CD4-positive, alpha-beta T cell (primary cell): ENCODE results near the gene CMIP. TPM values are rescaled to one million over a fixed set of nuclear protein-coding genes. Genes with fewer than 3 reads are reported as not detected.

Source experiments
- ATAC-seq: fragments of 200-7000 bp; cut with Tn5 transposase; one replicate; pipeline ENCODE4 v1.10.0; 2022; ENCODE audit warnings: mild to moderate bottlenecking; ENCODE audit not compliant: poor library complexity
- CTCF ChIA-PET: fragments of 350-600 bp; sonication (Branson Sonifier 250); formaldehyde crosslinking; loops from one replicate; lab custom pipeline; 2021; ENCODE audit warnings: antibody characterized with exemption, inconsistent platforms; lab: Charles Lee
- POLR2A ChIA-PET: fragments of 350-600 bp; sonication (Branson Sonifier 250); formaldehyde crosslinking; loops from one replicate; lab custom pipeline; 2021; ENCODE audit warnings: antibody characterized with exemption, inconsistent platforms; lab: Charles Lee
- DNase-seq, 14 experiments: peaks; one replicate each; pipeline ENCODE4 v3.0.0-alpha.2; 2013 to 2020; ENCODE audit warnings: mixed read lengths in 2 of 14
- H3K27ac ChIP-seq, 2 donors: one replicate each; pipeline versions ENCODE4 v1.5.1 to v1.7.0; 2013; ENCODE audit warnings: low read length in 2 of 2, low read depth in 1 of 2, mild to moderate bottlenecking in 1 of 2
- H3K27me3 ChIP-seq, 2 experiments: 1 replicate in 1 of 2; 2 replicates in 1 of 2; pipeline versions ENCODE4 v1.6.1 to v1.7.0; 2013; ENCODE audit warnings: low read length in 2 of 2, control low read depth in 1 of 2, mild to moderate bottlenecking in 1 of 2, moderate library complexity in 1 of 2; ENCODE audit not compliant: insufficient read depth in 2 of 2, control insufficient read depth in 1 of 2
- H3K36me3 ChIP-seq: one replicate; pipeline ENCODE4 v1.6.1; 2013; ENCODE audit warnings: low read length, control low read depth; ENCODE audit not compliant: insufficient read depth
- H3K4me1 ChIP-seq: one replicate; pipeline ENCODE4 v1.6.1; 2013; ENCODE audit warnings: low read length, control low read depth; ENCODE audit not compliant: insufficient read depth
- H3K4me3 ChIP-seq: one replicate; pipeline ENCODE4 v1.5.1; 2013; ENCODE audit warnings: mild to moderate bottlenecking, low read length, moderate library complexity
- H3K9me3 ChIP-seq, 2 experiments: 1 replicate in 1 of 2; 2 replicates in 1 of 2; pipeline versions ENCODE4 v1.6.1 to v1.7.0; 2013; ENCODE audit warnings: low read length in 2 of 2, mild to moderate bottlenecking in 2 of 2, control low read depth in 1 of 2, moderate library complexity in 1 of 2; ENCODE audit not compliant: control insufficient read depth in 1 of 2, insufficient read depth in 1 of 2
- H3K27ac Mint-ChIP-seq: one replicate; pipeline ENCODE4 v1.8.0; 2020; ENCODE audit warnings: mixed read lengths
- H3K27me3 Mint-ChIP-seq: one replicate; pipeline ENCODE4 v1.8.0; 2021; ENCODE audit warnings: mixed read lengths
- H3K36me3 Mint-ChIP-seq: one replicate; pipeline ENCODE4 v1.8.0; 2021; ENCODE audit warnings: low read depth, mixed read lengths
- H3K4me1 Mint-ChIP-seq: one replicate; pipeline ENCODE4 v1.8.0; 2021; ENCODE audit warnings: low read depth, mixed read lengths
- H3K4me3 Mint-ChIP-seq: one replicate; pipeline ENCODE4 v1.8.0; 2020; ENCODE audit warnings: mild to moderate bottlenecking, mixed read lengths
- H3K9me3 Mint-ChIP-seq: one replicate; pipeline ENCODE4 v1.8.0; 2020; ENCODE audit warnings: mixed read lengths
- intact Hi-C, 2 experiments: fragments of 100-400 bp; cut with DNase I in 1 of 2; cut with micrococcal nuclease in 1 of 2; formaldehyde crosslinking; loops; one replicate each; pipeline versions ENCODE4 v1.15.1 to v1.9.0; 2023 to 2025; cut with DNase I, micrococcal nuclease
- total RNA-seq, 174 experiments: library from RNA in 2 of 174; stranded (reverse) in 2 of 174; gene quantifications; one replicate each; pipeline ENCODE4 v1.2.3 and lab custom pipeline; 2021 to 2026
- TF ChIP-seq, protein P1 (sequence below): fragments of 200-600 bp; IDR thresholded peaks from one replicate; pipeline ENCODE4 v1.8.0; 2022; ENCODE audit warnings: antibody characterized with exemption, mild to moderate bottlenecking

The CMIP gene
- total RNA-seq, 2 experiments from 2014 or later = 33.5 to 35.3 TPM

DNA sequence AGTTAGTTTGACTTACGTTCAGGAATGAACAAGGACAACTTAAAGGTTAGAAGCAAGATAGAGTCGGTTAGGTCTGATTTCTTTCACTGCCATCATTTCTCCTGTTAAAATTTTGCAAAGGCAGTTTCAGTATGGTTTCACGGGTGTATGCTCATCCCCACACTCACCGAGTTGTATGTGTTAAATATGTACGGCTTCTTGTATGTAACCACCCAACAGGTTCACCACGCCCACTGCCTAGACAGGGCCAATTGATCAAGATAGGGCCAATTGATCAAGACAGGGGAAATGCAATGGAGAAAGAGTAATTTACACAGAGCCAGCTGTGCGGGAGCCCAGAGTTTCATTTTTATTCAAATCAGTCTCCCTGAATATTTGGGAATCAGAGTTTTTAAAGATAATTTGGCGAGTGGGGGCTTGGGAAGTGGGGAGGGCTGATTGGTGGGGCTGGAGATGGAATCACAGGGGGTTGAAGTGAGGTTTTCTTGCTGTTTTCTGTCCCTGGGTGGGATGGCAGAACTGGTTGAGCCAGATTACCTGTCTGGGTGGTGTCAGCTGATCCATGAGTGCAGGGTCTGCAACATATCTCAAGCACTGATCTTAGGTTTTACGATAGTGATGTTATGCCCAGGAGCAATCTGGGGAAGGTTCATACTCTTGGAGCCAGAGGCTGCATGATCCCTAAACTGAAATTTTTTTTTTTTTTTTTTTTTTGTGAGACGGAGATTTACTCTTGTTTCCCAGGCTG lies 272.0 kb downstream of the CMIP start:
- Mint-ChIP-seq H3K9me3 (no peaks in the 10 kb centered on the region), H3K4me1 (peaks cover 51% of the 10 kb centered on the region), H3K27me3 (no peaks in the 10 kb centered on the region), H3K27ac (peak overlapping the region; percentile 83), H3K36me3 (peaks cover 2% of the 10 kb centered on the region), H3K4me3 (peak overlapping the region; percentile 74)
- CTCF ChIA-PET = interaction anchor here (0.9 kb wide), 1 partner anchor 13 kb away, joined by 3 read pairs; no protein-coding TSS in a partner anchor
- TF ChIP-seq, protein P1, sequence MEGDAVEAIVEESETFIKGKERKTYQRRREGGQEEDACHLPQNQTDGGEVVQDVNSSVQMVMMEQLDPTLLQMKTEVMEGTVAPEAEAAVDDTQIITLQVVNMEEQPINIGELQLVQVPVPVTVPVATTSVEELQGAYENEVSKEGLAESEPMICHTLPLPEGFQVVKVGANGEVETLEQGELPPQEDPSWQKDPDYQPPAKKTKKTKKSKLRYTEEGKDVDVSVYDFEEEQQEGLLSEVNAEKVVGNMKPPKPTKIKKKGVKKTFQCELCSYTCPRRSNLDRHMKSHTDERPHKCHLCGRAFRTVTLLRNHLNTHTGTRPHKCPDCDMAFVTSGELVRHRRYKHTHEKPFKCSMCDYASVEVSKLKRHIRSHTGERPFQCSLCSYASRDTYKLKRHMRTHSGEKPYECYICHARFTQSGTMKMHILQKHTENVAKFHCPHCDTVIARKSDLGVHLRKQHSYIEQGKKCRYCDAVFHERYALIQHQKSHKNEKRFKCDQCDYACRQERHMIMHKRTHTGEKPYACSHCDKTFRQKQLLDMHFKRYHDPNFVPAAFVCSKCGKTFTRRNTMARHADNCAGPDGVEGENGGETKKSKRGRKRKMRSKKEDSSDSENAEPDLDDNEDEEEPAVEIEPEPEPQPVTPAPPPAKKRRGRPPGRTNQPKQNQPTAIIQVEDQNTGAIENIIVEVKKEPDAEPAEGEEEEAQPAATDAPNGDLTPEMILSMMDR = no peak
- Histone ChIP-seq H3K27me3 (no peaks in the 10 kb centered on the region), H3K36me3 (no peaks in the 10 kb centered on the region), H3K27ac (peak overlapping the region in 1 of 2 donors; percentile 25), H3K4me3 (peak overlapping the region; percentile 31), H3K9me3 (no peaks in the 10 kb centered on the region), H3K4me1 (peaks cover 54% of the 10 kb centered on the region)
- peak in 4 of 14 experiments; percentile 34 to 69 (median 62) for DNase-seq
- intact Hi-C loops = loop anchor here in 1 of 2 experiments (5.0 kb wide), 1 partner anchor 84 kb away; no protein-coding TSS in a partner anchor
- no peak for ATAC-seq
- POLR2A ChIA-PET = no interaction called here

DNA sequence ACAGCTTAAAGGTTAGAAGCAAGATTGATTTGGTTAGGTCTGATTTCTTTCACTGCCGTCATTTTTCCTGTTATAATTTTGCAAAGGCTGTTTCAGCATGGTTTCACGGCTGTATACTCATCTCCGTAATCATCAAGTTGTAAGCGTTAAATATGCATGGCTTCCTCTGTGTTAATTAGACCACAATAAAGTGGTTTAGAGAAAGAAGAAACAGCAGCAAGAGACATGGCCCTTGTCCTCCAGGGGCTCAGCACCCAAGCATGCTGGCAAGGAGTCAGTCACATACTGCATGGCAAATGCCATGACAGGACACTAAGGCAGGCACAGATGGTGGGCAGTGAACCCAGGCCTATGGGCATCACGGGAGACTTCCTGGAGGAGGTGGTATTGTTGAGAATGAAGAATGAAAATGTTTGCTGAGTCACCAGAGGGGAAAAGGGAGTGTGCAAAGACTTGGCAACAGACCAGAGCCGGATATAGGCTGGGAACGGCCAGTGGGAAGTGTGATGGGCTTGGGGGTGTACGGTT lies 273.1 kb downstream of the CMIP start:
- intact Hi-C loops = loop anchor here in 1 of 2 experiments (5.0 kb wide), 1 partner anchor 85 kb away; no protein-coding TSS in a partner anchor
- H3K36me3 ChIP-seq = no peaks in the 10 kb centered on the region
- no peaks in the 10 kb centered on the region for H3K9me3 Mint-ChIP-seq
- H3K27ac ChIP-seq = peak overlapping the region in 1 of 2 donors; percentile 65
- no peaks in the 10 kb centered on the region for H3K9me3 ChIP-seq
- POLR2A ChIA-PET = interaction anchor here (1.5 to 1.6 kb wide), 2 partner anchors 95 to 403 kb away, joined by 4 to 7 read pairs; partner anchors contain the start of gene GAN
- peaks cover 54% of the 10 kb centered on the region for H3K4me1 ChIP-seq
- H3K27me3 Mint-ChIP-seq = no peaks in the 10 kb centered on the region
- peak overlapping the region; percentile 87 for H3K27ac Mint-ChIP-seq
- CTCF ChIA-PET = interaction anchor here (0.9 kb wide), 1 partner anchor 12 kb away, joined by 3 read pairs; no protein-coding TSS in a partner anchor
- TF ChIP-seq, protein P1 = no peak
- peak in 3 of 14 experiments; percentile 23 to 58 (median 37) for DNase-seq
- H3K4me1 Mint-ChIP-seq = peaks cover 51% of the 10 kb centered on the region
- H3K4me3 Mint-ChIP-seq = peak overlapping the region; percentile 77
- H3K27me3 ChIP-seq = no peaks in the 10 kb centered on the region
- no peaks in the 10 kb centered on the region for H3K36me3 Mint-ChIP-seq
- H3K4me3 ChIP-seq = no peak overlapping the region
- no peak for ATAC-seq

DNA sequence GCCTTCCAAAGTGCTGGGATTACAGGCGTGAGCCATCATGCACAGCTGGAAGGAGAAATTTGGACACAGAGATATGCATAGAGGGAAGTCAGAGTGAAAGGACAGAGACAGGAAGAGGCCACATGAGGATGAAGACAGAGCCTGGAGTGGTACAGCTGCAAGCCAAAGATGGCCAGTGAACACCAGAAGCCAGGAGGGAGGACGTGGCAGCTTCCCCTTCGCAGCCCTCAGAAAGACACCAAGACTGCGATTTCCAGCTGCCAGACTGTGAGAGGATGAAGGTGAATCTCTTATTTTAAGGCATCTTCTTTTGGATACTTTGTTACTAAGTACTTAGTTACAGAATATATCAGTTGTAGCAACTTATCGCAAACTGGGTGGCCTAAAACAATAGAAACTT lies 274.0 kb downstream of the CMIP start:
- peak overlapping the region; percentile 6 to 33 for H3K27ac ChIP-seq
- ChIA-PET POLR2A (interaction anchor here (0.7 to 1.6 kb wide), 10 partner anchors 11 to 712 kb away, joined by 3 to 7 read pairs (median 4); partner anchors contain the start of genes CENPN, CMC2 and GAN), CTCF (interaction anchor here (1.3 kb wide), 1 partner anchor 12 kb away, joined by 5 read pairs; no protein-coding TSS in a partner anchor)
- Mint-ChIP-seq H3K27me3 (no peaks in the 10 kb centered on the region), H3K36me3 (no peaks in the 10 kb centered on the region), H3K9me3 (no peaks in the 10 kb centered on the region), H3K4me1 (peaks cover 51% of the 10 kb centered on the region), H3K27ac (peak overlapping the region; percentile 87), H3K4me3 (peak overlapping the region; percentile 78)
- ATAC-seq (peak; percentile 6), DNase-seq (peak in 1 of 14 experiments; percentile 29)
- intact Hi-C loops = loop anchor here in 1 of 2 experiments (5.0 kb wide), 1 partner anchor 86 kb away; no protein-coding TSS in a partner anchor
- H3K9me3 ChIP-seq = no peaks in the 10 kb centered on the region
- H3K4me1 ChIP-seq = peaks cover 54% of the 10 kb centered on the region
- peak overlapping the region; percentile 46 for H3K4me3 ChIP-seq
- TF ChIP-seq, protein P1 = no peak
- H3K36me3 ChIP-seq = no peaks in the 10 kb centered on the region
- H3K27me3 ChIP-seq = no peaks in the 10 kb centered on the region
